ENCODE results near the gene ANKRD44.
"Not testable (repeated sequence)": the region's sequence is repeated elsewhere in the genome, so short reads cannot be mapped to it uniquely, and the experiment has no call there.

Gene ANKRD44

DNA sequence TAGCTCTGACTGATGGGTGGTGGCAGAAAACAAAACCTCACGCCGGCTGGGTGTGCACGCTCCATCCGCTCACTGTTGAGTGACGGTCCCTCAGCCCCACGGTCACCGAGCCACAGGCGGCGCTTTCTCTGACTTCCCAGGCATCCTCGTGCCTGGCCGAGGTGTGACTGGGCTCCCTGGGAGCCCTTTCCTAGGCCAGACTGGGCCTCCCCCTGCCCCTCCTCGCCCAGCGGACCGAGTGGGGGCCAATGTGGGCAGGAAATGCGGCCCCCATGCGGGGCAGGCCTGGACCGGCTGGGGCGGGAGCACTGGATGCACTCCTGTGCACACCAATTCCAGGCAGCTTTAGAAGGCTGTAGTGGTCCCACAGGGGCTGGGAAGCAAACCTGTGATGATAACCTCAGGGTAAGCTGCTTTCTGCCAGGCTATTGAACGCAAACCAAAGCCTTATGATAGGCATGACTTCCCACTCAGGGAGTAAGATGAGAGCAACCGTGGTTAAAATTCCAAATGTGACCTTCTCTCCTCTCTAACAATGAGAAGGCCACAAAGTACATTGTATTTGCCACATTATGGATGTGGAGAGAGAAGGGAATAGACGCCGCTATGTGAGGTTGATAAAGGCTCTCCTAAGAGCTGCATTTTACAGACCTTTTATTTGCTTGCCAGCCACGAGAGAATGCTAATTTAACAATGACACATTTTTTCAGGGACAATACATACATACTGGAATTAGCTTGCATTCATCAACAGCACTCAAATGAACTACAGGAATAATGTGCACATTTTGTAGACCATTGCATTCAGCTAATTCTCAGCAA is 300.2 kb downstream of the ANKRD44 start:
- DNase-seq = no peak

DNA sequence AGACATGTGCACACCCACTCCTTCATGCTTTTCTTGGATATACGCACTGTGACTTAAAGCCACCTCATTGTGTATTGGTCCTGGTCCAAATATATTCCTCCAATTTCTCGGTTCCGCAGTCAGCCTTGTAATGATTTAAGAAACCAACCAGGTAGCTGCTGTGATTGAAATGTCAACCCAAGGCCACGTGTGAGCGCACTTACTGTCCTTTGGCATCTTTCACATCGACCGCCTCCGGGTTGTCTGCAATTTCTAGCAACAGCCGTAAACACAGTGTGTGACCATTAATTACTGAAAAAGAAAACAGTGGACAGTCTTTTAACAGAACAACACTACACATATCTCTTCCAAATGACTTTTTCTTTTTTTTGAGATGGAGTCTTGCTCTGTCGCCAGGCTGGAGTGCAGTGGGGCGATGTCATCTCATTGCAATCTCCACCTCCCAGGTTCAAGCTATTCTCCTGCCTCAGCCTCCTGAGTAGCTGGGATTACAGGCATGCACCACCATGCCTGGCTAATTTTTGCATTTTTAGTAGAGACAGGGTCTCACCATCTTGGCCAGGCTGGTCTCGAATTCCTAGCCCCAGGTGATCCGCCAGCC is 301.7 kb downstream of the ANKRD44 start:
- not testable (repeated sequence) for DNase-seq

DNA sequence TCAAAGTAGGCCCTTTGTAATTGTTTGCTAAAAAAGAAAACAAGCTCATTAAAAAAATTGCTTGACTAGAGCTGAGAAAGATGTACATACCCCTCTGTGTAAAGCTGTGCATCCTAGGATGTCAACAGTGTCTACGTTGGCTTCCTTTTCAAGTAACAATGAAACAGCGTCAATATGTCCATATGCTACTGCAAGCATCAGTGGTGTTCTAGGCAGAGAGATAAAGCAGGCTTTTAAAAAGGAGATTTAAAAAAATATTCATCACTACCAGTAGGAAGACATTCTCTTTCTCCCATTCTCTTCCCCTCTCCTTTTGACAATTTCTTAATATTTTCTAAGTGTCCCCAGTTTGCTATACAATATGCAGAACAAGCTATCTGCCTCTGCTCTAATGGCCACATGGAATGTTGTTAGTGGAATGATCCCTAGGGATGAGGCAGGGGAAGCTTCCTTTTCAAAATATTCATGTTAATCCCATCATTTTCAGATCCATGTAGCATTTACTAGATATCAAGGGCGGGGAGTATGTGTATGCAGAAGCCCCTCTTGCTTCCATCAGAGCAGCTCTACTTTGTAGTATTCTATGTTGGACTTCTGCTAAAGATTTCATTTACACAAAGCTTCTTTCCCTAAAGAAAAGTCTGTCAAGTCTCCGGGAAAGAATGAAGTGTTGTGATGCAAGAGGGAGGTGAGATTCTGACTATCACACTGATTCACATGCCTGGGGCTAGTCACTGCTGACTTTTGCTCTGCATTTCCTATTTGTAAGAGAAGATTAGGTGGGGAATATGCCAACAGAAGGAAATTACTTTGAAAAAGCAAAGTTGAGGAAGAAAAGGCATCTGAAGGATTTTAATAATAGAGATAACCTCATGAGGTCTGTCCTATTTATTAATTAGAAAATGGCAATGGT is 302.6 kb downstream of the ANKRD44 start:
- no peak for DNase-seq

DNA sequence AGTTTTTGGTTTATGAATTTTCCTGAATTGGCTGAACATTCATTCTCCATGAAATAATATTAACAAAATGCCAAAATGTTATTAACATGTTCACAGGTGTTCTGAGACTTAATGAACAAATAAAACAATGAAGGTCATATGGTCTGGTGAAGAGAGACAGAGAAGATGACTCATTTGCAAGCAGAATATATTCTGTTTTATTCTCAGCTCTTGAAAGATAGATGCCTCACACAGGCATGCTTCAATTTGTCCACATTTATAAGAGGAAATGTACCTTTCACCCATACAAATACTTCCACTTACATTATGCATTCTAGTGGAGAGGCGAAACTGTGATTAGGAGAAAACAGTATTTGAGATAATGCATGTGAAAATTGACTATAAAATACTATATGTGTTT is 308.7 kb downstream of the ANKRD44 start:
- DNase-seq = no peak

DNA sequence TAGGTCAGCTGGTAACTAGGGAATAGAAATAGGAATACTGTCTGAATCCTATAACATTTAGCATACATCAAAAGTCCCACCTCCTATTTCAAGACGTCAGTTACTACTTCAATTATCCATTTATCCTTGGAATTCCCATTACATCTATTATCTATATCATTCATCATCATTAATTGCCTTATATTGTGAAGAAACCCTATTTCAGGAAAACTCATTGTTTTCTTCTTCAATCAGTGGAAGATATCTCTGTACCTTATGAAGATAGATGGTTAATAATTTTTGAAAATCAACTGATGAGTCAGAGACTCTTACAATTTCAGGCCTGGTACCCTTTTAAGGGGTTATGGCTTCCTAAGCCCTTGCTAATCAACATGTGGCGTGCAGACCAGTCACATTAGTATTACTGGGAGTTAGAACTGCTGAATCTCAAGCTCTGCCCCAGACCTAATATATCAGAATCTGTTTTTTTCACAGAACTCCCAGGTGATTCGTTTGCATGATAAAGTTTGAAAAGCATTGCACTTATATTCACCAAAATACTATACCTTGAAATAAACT is 314.7 kb downstream of the ANKRD44 start:
- DNase-seq = no peak

DNA sequence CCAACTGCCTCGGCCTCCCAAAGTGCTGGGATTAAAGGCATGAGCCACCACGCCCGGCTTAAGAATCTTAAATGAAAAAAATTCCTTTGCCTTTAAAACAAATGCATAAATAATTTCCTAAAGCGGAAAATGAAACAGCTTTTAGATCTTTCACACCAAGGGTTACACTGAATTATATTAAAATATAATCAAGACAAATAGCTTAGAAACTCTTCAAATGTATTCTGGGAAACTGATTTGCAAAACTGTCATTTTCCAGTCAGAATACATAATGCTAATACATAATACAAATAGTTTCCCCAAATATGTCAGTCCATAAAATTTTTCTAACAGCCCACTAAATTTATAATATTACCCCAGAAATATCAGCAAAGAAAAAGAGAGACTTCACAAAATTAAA is 315.8 kb downstream of the ANKRD44 start:
- DNase-seq = no peak

DNA sequence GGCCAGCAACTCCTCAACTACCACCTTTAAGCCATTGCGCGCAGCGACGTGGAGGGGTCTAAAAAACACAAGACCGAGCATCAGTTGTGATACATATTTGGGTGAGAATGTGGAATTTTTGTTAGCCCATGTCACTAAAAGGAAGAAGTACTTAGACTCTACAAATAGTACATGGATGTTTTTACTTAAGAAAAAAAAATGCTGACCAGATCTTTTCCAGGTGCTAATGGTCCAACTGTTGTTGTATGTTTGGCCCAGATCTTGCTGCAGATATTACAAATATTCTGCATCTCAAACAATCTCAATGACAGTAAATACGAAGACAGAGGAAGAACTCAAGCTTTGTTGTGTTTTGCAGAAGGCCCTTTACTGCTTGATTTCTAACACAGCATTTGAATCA is 317.0 kb downstream of the ANKRD44 start:
- no peak for DNase-seq

DNA sequence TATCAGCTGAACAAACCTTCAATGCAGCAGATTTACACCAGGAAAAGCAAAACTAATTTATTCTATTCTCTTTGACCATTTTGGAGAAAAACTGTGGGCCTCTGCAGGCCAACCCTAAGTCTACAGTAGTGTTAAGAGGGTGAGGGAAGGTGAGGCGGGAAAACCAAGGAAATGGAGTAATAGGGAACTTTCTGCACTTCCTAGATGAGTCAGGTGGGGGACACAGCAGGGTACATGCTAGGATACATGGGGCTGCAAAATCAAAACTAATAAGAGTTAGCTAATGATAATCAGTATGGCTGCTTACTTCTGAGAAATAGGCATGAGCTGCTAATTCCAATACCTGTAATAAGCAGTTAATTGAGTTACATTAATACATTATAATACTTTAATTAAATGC is 318.1 kb downstream of the ANKRD44 start:
- no peak for DNase-seq

DNA sequence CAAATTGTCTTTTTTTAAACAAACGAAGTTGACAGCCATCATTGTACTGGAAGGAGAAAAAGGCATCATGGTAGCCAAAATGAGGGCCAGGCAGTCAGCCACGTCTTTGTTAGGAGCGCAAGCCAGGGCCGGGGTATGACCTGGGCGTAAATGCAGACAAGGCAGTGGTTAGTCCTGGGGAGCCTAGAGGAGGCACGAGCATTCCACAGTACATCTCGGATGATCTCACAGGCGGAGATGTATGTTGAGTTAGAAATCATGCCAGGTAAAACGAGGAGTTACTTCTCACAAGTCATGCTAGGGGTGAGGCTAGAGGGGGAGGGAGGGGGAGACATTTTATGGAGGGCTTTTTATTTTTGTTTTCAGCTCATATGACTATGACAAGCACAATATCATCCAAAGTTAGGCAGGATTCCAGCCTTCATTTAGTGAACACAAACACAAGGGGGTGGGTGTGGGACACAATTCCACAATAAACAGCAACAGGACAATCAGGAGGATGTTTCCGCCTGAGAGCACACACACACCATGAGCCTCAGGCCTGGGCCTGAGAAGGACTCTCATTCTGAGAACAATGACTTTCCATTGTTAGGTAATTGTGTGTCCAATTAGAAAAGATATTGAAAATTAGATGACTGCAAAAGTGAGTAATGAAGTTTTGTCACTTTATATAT is 319.7 kb downstream of the ANKRD44 start:
- no peak for DNase-seq

DNA sequence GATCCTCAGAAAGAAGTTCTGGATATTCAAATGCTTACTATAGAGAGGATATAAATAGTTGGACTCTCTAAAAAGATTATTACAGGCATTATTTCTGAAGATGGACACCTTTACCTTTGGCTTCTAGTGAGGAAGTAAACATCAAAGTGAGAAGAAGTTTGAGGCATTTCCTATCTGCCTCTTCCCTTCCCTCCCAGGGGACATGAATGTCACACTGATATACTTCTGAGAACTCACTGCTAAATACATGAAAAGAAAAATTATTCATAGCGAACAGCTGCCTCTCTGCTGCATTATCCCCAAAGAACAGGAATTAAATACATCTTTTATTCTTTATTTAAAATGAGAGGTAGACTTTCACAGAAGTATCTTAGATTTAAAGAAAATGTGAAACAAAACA is 320.5 kb downstream of the ANKRD44 start:
- DNase-seq = no peak

DNA sequence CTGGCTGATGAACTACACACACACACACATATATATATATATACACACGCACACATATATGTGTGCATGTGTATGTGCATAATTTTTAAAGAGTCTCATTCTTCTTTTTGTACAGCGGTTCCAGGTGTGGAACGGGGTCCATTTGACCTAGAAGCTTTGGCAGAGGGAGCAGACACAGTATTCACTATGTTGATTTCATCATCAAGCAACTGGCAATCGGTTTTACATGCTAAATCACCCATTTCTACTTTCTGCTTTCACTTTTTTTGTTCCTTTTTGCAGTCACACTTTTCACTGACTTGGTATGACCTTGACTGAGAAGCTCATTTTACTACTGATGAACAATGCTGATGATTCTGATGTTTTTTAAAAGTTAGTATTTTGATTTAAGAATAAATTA is 321.1 kb downstream of the ANKRD44 start:
- no peak for DNase-seq

DNA sequence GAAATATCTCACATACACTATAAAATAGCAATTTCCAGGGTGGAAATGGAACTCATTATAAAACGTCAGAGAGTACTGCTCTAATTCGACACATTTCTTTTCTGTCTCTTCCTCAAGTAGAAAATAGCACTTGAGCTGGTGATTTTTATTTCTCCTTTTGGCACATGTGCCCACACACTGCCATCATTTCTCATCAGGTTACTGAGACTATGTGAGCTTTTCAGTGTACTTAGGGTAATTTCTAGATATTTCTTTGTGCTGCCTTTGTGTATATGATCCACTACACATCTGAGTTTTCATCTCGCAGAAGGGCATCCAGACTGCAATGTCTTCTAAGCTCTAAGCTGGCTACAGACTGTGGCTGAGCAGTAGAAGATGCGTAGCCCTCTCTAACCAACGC is 321.9 kb downstream of the ANKRD44 start:
- no peak for DNase-seq

DNA sequence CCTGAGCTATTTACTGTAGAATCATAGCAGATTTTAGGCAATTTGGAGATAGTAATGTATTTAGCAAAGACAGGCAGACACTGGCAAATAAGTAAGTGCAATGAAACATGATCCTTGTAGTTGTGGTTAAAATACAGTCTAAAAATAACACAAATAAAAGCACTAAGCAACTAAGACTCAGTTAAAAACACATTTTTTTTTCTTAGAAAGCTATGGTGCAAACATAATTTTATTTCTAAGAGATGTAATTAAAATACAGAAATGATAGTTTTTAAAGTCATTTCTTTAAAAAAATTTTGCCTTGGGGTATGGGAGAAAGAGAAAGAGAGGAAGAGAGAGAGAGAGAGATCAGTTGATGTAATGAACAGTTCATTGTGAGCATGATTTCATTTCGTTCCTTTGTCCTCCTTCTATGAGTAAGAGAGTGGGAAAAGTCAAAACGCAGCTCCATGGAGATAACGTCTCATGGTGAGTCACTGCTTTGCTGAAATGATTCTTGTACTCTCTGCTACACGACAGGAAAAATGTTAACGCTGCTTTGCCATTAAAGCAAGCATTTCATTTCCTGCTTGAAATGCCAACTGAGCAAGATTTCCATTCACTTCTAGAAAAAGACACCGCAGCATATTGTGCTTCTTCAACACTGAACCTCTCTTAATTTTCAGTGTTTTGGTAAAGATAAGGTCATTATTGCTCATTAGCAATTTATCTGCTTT is 322.8 kb downstream of the ANKRD44 start:
- no peak for DNase-seq

DNA sequence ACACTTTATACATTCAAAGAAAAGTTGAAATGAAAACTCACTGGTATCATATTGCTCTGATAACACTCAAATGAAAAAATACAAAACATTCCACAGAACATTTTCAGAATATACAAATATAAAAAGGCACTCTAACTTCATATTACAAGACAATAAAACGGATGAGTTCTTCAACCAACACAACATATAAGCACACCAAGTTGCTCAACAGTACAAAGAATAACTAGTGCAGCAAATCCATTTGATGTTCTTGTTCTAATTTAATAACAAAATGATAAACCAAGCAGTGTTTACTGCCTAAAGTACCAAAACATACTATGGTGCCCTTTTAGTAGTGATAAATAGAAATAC is 323.3 kb downstream of the ANKRD44 start:
- DNase-seq = no peak

DNA sequence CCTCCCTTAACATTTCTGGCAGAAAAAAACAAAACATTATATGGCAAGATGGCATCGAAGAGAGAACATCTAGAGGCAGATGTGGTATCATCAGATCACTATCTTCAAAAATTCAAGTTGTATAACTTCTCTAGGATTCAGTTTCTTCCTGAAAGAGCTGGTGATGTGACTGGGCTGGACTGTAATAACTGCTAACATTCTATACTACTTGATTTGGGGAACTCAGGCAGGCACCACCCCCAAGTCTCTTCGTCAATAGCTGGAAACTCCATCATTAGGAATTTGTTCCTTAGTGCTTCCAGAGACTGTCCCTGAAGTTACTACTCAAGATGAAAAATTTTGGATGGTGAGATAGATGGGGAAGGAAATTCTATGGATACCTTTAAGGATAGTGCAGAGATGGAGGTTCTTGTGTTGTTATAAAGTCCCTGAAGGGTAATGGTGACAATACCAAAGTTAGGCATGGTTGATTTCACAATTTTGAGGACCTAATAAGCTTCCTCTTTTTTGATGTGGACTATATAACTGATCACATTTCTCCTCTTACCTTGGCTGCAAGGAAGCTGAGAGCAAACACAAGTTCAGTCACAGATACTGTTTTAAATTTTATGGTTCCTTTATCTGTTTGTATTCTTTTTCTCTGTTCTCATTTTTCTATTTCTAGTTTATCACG is 324.9 kb downstream of the ANKRD44 start:
- DNase-seq = no peak

DNA sequence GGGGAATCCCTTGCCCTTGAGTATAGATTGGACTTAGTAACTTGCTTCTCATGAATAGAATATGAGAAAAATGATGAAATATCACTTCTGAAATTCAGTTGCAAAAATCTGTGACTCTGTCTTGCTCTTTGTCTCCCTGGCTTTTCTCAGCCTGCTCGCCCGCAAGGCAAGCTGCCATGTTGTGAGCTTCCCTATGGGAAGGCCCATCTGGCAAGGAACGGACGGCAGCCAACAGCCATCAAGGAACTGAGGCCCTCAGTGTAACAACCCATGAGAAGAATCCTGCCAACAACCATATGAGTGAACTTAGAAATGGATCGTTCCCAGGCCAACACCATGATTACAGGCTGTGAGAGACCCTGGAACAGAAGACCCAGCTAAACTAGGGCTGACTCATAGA is 325.7 kb downstream of the ANKRD44 start:
- no peak for DNase-seq

DNA sequence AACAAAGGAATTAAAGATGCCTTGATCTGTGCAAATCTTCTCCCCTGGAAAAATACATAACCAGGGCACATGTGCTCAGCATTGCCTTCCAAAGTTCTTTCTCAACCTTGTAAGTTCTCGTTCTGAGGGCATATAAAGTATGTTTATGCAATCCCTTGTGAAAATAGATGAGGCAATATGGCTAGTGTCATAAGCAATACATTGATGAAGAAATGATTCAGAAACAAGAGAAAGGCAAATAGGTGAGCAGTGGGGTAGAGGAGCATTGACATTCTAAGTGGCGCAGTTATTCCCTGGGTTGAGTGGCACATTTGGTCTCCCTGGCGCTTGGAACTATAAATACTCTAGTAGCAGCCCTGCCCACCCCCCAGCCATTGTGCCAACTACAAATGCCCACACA is 326.6 kb downstream of the ANKRD44 start:
- DNase-seq = no peak

DNA sequence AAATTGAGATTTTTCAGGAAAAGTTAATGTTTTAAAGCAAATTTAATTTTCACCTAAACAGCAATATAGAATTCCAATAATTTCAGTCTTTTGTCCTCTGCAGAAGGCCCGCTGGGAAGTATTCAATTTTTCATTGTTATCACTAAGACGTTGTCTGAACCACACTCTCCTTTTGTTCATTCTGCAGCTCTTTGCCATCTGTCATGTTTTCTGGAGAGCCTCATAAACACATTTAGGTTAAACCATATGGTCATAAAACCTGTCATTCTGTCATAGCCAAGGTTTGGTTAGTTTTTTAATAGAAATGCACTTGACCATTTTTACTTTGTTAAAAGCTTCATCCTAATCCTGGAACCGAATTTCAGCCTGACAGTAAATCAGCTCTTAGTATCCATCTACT is 330.1 kb downstream of the ANKRD44 start:
- no peak for DNase-seq

DNA sequence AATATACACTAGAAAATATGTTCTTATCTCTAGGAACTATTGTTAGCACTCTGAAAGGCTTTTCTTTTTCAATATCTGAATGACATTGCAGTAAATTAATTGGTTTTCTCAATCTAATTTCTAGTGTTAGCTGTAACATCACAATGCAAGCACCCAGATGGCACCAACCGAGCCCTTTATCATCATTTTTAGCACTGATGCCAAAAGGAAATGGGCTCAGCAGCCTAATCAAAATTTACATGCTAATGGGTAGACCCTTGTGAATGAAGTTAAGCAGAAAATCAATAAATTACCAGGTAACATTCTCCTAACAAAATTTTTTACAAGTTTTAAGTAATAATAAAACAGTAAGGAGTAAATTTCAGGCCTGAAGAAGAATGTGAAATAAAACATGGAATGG is 330.6 kb downstream of the ANKRD44 start:
- no peak for DNase-seq

DNA sequence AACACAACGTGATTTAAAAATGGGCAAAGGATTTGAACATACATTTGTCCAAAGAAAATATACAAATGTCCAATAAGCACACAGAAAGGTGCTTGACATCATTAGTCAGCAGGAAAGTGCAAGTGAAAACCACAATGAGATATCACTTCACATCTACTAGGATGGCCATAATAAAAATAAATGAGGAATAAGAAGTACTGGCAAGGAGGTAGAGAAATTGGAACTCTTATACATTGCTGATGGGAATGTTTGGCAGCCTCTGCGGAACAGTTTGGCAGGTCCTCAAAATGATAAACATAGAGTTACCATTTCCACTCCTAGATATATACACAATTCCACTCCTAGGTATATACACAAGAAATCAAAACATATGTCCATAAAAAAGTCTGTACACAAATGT is 333.1 kb downstream of the ANKRD44 start:
- DNase-seq = no peak

DNA sequence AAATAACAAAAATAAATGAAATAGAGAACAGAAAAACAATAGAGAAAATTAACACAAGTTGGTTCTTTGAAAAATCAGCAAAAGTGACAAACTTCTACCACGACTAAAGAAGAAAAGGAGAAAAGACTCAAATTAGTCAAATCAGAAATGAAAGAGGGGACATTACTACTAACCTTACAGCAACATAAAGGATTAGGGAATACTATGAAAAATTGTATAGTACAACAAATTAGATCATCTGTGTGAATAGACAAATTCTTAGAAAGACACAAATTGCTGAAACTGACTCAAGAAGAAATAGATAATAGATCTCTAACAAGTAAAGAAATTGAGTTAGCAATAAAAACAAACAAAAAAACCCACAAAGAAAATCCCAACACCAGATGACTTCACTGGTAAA is 335.6 kb downstream of the ANKRD44 start:
- DNase-seq = no peak

Measured in T-helper 9 cell (primary cell).